ENCODE data around the gene CXCR6. TPM values are rescaled to one million over a fixed set of nuclear protein-coding genes. Genes with fewer than 3 reads are reported as not detected.

The CXCR6 gene
- polyA plus RNA-seq, 4 donors: 0.45 to 2.7 (median 1.9) TPM

DNA sequence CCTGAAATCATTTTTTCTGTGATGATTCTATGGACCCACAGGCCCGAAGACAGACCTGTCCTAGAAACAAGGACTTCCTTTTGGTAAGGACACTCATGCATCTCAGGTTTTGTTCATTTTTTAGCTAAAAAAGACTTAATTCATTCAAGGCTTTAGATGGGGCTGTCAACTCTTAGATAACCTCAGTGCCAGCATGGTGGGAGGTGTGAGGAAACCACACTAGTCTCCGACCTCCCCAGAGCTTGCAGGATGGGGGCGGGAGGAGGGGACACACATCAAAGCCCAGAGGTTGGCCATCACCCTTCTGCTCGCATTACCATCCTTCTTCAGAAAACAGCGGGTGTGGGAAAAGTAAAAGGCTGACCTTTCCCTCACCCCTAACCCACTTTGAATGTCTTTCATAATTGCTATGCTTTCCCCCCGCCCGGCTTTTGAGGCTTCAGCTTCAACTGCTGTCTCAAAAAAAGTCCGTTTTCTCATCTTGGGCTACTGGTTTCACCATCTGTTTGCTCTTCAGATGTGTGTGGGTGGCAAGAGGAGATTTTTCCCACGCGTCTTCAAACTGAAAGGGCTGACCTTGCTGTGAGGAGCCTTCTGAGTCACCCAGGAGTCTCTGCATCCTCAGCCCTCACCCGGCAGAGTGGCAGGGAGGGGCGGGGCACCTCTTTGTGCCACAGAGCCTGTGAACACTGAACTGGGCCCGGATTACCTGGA, 27.6 kb upstream of the CXCR6 start:
- H3K36me3 ChIP-seq (ENCODE audit: control insufficient read depth in 3 of 3, insufficient read depth in 2 of 3, low read depth in 1 of 3, low read length in 3 of 3): peaks cover 0 to 23% (median 0%) of the 10 kb centered on the region in 3 donors
- peak overlapping the region in 2 of 3 donors; percentile 52 to 83 for H3K27ac ChIP-seq (ENCODE audit: low read depth in 1 of 3, low read length in 2 of 3)
- H3K4me3 ChIP-seq (ENCODE audit: low read depth in 1 of 3, low read length in 3 of 3): peak overlapping the region in 1 of 3 donors; percentile 37
- 39 to 47% (median 42%) methylated on average over 13 of the region's 13 CpGs for WGBS, 3 donors
- peaks cover 0 to 6% (median 0%) of the 10 kb centered on the region in 3 donors for H3K4me1 ChIP-seq (ENCODE audit: control insufficient read depth in 3 of 3, insufficient read depth in 2 of 3, low read depth in 1 of 3, low read length in 2 of 3)
- FAIRE-seq (no peak), DNase-seq (peak; percentile 8 to 49)
- no peaks in the 10 kb centered on the region for H3K9me3 ChIP-seq (ENCODE audit: control insufficient read depth in 2 of 2, insufficient read depth in 1 of 2, low read depth in 1 of 2, low read length in 1 of 2)
- H3K27me3 ChIP-seq (ENCODE audit: control insufficient read depth in 3 of 3, insufficient read depth in 3 of 3, low read length in 3 of 3): no peaks in the 10 kb centered on the region

DNA sequence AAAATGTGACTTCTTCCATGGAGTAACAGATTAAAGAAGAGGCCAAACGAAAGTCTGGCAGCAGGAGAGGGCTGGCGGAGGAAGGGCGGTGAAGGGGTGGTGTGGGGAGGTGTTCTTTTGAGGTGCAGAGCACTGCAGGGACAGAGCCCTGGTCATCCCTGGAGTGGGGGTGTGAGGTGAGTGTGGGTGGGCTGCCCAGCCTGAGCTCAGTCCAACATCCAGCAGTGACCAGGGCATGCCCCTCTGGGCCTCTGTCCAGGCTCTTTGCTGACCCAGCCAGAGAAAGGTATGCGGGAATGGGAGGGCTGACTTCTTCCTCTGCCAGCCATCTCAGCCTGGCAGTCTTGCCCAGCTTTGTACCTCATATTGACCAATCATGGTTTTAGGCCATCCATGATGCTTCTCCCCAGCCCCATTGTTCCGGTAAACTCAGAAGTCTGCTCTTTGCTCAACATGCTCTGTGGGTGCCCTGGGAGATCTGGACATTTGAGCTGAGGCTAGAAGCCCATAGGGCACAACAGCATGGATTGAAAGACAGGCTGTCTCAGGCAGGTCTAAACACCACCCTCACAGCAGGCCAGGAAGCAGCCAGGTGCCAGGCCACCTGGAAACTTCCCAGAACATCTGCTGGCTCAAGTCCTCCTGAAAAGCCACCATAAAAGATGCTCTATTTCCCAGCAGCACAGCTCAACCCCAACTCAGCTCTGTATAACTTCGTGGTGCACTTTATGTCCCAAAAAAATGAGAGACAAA, 25.9 kb upstream of the CXCR6 start:
- Histone ChIP-seq H3K27me3 (ENCODE audit: control insufficient read depth in 3 of 3, insufficient read depth in 3 of 3, low read length in 3 of 3) (no peaks in the 10 kb centered on the region), H3K36me3 (ENCODE audit: control insufficient read depth in 3 of 3, insufficient read depth in 2 of 3, low read depth in 1 of 3, low read length in 3 of 3) (peaks cover 0 to 39% (median 3%) of the 10 kb centered on the region in 3 donors), H3K4me1 (ENCODE audit: control insufficient read depth in 3 of 3, insufficient read depth in 2 of 3, low read depth in 1 of 3, low read length in 2 of 3) (peaks cover 0 to 3% (median 0%) of the 10 kb centered on the region in 3 donors), H3K4me3 (ENCODE audit: low read depth in 1 of 3, low read length in 3 of 3) (no peak overlapping the region), H3K9me3 (ENCODE audit: control insufficient read depth in 2 of 2, insufficient read depth in 1 of 2, low read depth in 1 of 2, low read length in 1 of 2) (no peaks in the 10 kb centered on the region), H3K27ac (ENCODE audit: low read depth in 1 of 3, low read length in 2 of 3) (no peak overlapping the region)
- DNase-seq (no peak), FAIRE-seq (no peak)
- WGBS, 3 donors: 78 to 83% (median 83%) methylated on average over 6 of the region's 6 CpGs

DNA sequence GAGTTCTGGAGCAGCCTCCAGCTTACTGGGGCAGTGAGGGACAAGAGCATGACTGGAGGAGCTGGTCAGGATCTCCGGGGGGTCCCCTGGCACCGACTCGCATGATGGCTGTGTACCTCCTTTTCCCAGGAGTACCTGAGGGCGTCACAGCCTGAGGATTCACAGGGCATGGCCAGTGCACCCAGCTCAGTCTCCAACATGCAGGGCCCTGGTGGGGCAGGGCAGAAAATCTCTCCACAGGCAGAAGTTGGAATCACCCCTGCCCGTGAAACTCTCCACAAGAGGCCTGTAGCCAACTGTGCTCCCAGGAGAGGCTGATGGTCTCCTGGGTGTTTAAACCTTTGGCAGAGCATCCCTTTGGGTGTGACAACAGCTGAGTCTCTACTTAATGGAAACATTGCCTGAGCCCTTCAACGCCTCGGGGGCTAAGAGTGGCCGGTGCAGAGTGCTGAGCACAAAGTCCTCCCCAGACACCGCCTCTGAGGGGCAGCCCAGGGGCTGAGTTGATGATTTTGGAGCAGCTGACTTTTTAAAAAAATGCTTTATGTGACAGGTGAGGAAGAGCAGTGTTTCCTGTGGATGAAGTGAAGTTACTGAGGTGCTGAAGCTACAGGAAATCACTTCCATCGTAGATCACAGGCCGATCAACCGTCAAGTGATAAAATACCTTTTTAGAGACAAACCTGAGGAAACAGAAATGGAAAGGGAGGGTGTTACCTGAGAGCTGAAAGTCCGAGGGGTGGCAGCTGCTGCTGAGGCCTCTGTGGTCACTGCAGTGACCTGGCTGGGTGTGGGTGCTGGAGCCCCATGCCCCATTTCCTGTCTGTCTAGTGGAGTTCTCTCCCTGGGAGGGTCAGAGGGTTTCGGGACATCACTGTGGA, 21.9 kb upstream of the CXCR6 start:
- Histone ChIP-seq H3K4me3 (ENCODE audit: low read depth in 1 of 3, low read length in 3 of 3) (no peak overlapping the region), H3K27me3 (ENCODE audit: control insufficient read depth in 3 of 3, insufficient read depth in 3 of 3, low read length in 3 of 3) (no peaks in the 10 kb centered on the region), H3K27ac (ENCODE audit: low read depth in 1 of 3, low read length in 2 of 3) (peak overlapping the region in 1 of 3 donors; percentile 23), H3K36me3 (ENCODE audit: control insufficient read depth in 3 of 3, insufficient read depth in 2 of 3, low read depth in 1 of 3, low read length in 3 of 3) (peaks cover 3 to 69% (median 7%) of the 10 kb centered on the region in 3 donors), H3K9me3 (ENCODE audit: control insufficient read depth in 2 of 2, insufficient read depth in 1 of 2, low read depth in 1 of 2, low read length in 1 of 2) (no peaks in the 10 kb centered on the region), H3K4me1 (ENCODE audit: control insufficient read depth in 3 of 3, insufficient read depth in 2 of 3, low read depth in 1 of 3, low read length in 2 of 3) (no peaks in the 10 kb centered on the region)
- 81 to 89% (median 87%) methylated on average over 14 of the region's 14 CpGs for WGBS, 3 donors
- DNase-seq: no peak
- no peak for FAIRE-seq

DNA sequence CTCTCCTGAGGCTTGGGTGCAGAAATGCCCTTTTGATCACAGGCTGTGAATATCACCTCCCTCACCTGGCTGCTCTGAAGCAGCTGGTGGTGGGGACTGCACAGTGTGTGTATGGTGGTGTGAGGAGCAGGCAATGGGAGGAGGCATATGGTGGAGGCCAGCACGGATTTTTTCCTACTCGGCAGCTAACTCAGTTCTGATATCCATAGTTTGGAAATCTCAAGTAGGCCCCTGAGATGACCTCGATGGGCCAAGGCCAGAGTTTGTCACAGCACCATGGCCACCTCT, 21.3 kb upstream of the CXCR6 start:
- peaks cover 3 to 64% (median 7%) of the 10 kb centered on the region in 3 donors for H3K36me3 ChIP-seq (ENCODE audit: control insufficient read depth in 3 of 3, insufficient read depth in 2 of 3, low read depth in 1 of 3, low read length in 3 of 3)
- no peak for FAIRE-seq

DNA sequence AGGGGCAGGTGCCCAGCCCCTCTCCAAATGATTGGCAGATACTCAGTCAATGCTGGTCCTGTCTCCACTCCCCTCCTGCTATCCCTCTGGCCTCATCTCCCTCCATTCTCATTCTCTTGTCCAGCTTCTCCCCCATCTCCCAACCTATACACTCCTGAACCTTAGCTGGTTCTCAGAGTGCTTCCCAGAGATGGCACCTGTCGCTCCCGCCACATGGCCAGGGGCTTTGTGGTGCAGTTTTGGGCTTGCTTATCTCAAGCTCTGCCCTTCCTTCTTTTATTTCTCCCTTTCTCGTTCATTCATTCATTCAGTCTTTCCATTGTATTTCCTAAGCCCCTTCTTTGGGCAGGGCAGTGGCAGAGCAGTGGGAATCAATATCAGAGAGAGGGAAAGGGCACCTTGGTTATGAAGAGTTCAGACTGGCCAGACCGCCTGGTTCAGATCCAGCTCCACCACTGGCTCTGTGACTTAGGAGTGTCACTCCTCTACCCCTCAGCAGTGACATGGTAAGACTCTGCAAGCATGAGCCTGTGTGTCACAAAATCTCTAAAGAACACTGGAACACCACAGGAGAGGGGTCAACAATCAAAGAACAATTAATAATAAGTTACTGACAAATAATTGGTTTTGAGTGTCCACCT, 20.2 kb upstream of the CXCR6 start:
- peaks cover 5 to 67% (median 7%) of the 10 kb centered on the region in 3 donors for H3K36me3 ChIP-seq (ENCODE audit: control insufficient read depth in 3 of 3, insufficient read depth in 2 of 3, low read depth in 1 of 3, low read length in 3 of 3)
- DNase-seq (no peak), FAIRE-seq (no peak)
- H3K27ac ChIP-seq (ENCODE audit: low read depth in 1 of 3, low read length in 2 of 3): no peak overlapping the region
- 95 to 97% (median 97%) methylated on average over 4 of the region's 4 CpGs for WGBS, 3 donors
- H3K4me3 ChIP-seq (ENCODE audit: low read depth in 1 of 3, low read length in 3 of 3): no peak overlapping the region
- no peaks in the 10 kb centered on the region for H3K4me1 ChIP-seq (ENCODE audit: control insufficient read depth in 3 of 3, insufficient read depth in 2 of 3, low read depth in 1 of 3, low read length in 2 of 3)
- no peaks in the 10 kb centered on the region for H3K9me3 ChIP-seq (ENCODE audit: control insufficient read depth in 2 of 2, insufficient read depth in 1 of 2, low read depth in 1 of 2, low read length in 1 of 2)
- no peaks in the 10 kb centered on the region for H3K27me3 ChIP-seq (ENCODE audit: control insufficient read depth in 3 of 3, insufficient read depth in 3 of 3, low read length in 3 of 3)

More for the DNA sequence above, 21.3 kb upstream of the CXCR6 start:
- peak overlapping the region in 1 of 3 donors; percentile 23 for H3K27ac ChIP-seq (ENCODE audit: low read depth in 1 of 3, low read length in 2 of 3)
- no peaks in the 10 kb centered on the region for H3K4me1 ChIP-seq (ENCODE audit: control insufficient read depth in 3 of 3, insufficient read depth in 2 of 3, low read depth in 1 of 3, low read length in 2 of 3)
- no peak overlapping the region for H3K4me3 ChIP-seq (ENCODE audit: low read depth in 1 of 3, low read length in 3 of 3)
- no peaks in the 10 kb centered on the region for H3K27me3 ChIP-seq (ENCODE audit: control insufficient read depth in 3 of 3, insufficient read depth in 3 of 3, low read length in 3 of 3)
- H3K9me3 ChIP-seq (ENCODE audit: control insufficient read depth in 2 of 2, insufficient read depth in 1 of 2, low read depth in 1 of 2, low read length in 1 of 2): no peaks in the 10 kb centered on the region
- WGBS, 3 donors: 87 to 92% (median 90%) methylated on average over 3 of the region's 3 CpGs
- no peak for DNase-seq

DNA sequence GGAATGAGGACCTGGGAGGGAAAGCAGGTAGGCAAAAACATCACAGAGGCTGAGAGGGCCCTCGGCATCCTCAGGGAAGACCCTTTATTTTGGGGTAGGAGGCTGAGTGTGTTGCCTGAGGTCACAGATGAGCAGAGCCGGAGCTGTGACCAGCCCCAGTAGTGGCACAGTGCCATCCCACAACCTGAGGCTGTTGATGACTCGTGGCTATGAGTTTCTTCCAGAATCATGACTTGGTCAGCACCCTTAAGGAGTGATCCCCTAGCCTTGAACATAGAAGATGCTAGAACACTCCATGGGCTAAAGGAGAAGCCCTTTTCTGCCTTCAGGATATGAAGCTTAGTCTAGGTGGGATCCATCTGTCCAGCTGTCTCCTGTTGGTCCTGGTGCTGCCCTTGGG, 19.5 kb upstream of the CXCR6 start:
- Histone ChIP-seq H3K4me3 (ENCODE audit: low read depth in 1 of 3, low read length in 3 of 3) (no peak overlapping the region), H3K27ac (ENCODE audit: low read depth in 1 of 3, low read length in 2 of 3) (no peak overlapping the region), H3K36me3 (ENCODE audit: control insufficient read depth in 3 of 3, insufficient read depth in 2 of 3, low read depth in 1 of 3, low read length in 3 of 3) (peaks cover 5 to 71% (median 7%) of the 10 kb centered on the region in 3 donors), H3K27me3 (ENCODE audit: control insufficient read depth in 3 of 3, insufficient read depth in 3 of 3, low read length in 3 of 3) (no peaks in the 10 kb centered on the region), H3K4me1 (ENCODE audit: control insufficient read depth in 3 of 3, insufficient read depth in 2 of 3, low read depth in 1 of 3, low read length in 2 of 3) (no peaks in the 10 kb centered on the region), H3K9me3 (ENCODE audit: control insufficient read depth in 2 of 2, insufficient read depth in 1 of 2, low read depth in 1 of 2, low read length in 1 of 2) (no peaks in the 10 kb centered on the region)
- FAIRE-seq: no peak
- WGBS, 3 donors: 54 to 80% (median 70%) methylated on average over 3 of the region's 3 CpGs
- DNase-seq: no peak

DNA sequence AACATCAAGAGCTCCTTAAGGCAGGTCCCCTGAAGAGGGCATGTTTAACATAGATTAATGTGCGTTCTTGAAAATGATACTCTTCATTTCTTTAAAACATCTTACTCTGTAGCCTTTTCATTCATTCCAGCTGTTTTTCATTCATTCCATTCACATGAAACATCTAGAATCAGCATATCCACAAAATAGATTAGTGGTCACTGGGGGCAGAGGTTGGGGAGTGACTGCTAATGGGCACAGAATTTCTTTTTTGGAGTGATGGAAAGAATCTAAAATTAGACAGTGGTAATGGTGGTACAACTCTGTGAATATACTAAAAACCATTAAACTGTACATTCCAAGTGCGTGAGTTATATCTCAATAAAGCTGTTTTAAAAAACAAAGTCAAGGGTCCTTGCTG, 15.4 kb upstream of the CXCR6 start:
- WGBS, 3 donors: 98 to 100% (median 98%) methylated on average over 2 of the region's 2 CpGs

More for the DNA sequence above, 15.4 kb upstream of the CXCR6 start:
- H3K27ac ChIP-seq (ENCODE audit: low read depth in 1 of 3, low read length in 2 of 3): no peak overlapping the region
- peaks cover 17 to 72% (median 20%) of the 10 kb centered on the region in 3 donors for H3K36me3 ChIP-seq (ENCODE audit: control insufficient read depth in 3 of 3, insufficient read depth in 2 of 3, low read depth in 1 of 3, low read length in 3 of 3)
- H3K27me3 ChIP-seq (ENCODE audit: control insufficient read depth in 3 of 3, insufficient read depth in 3 of 3, low read length in 3 of 3): no peaks in the 10 kb centered on the region
- no peaks in the 10 kb centered on the region for H3K9me3 ChIP-seq (ENCODE audit: control insufficient read depth in 2 of 2, insufficient read depth in 1 of 2, low read depth in 1 of 2, low read length in 1 of 2)
- H3K4me3 ChIP-seq (ENCODE audit: low read depth in 1 of 3, low read length in 3 of 3): no peak overlapping the region
- no peak for DNase-seq
- H3K4me1 ChIP-seq (ENCODE audit: control insufficient read depth in 3 of 3, insufficient read depth in 2 of 3, low read depth in 1 of 3, low read length in 2 of 3): no peaks in the 10 kb centered on the region
- no peak for FAIRE-seq

All from small intestine (tissue), 7 donors.